ENCODE results near the gene QRICH2. TPM values are rescaled to one million over a fixed set of nuclear protein-coding genes. Genes with fewer than 3 reads are reported as not detected.

The QRICH2 gene
- total and polyA plus RNA-seq, 9 of the 15 experiments (the other 6 are each of a cell fraction or from before 2014, with no cell fraction given): 0.03 to 1.6 (median 0.81) TPM

- no peak for TF ChIP-seq ETS1 (conservative IDR thresholded peaks at IDR 0.05; ENCODE audit: control insufficient read depth, low read depth, low read length)
- no peak for TF ChIP-seq ZBTB17 (CRISPR knock-in tag; IDR thresholded peaks at IDR 0.05)
- no peak for TF ChIP-seq SOX6 (IDR thresholded peaks at IDR 0.05)
- no peak for TF ChIP-seq ZBTB26 (CRISPR knock-in tag; IDR thresholded peaks at IDR 0.05)
- TF ChIP-seq KDM5B (IDR thresholded peaks at IDR 0.05; ENCODE audit: insufficient replicate concordance, low read depth, low read length): peak; percentile 28
- no peak for TF ChIP-seq HOXB6 (CRISPR knock-in tag; IDR thresholded peaks at IDR 0.05; ENCODE audit: borderline replicate concordance)
- TF ChIP-seq CHD2 (IDR thresholded peaks at IDR 0.05; ENCODE audit: low read depth, low read length): 0 out of 2 replicates have a peak, but pooled peaks have one; percentile 1
- TF ChIP-seq JUND (IDR thresholded peaks at IDR 0.05; ENCODE audit: borderline replicate concordance, low read depth, low read length): no peak
- no peak for TF ChIP-seq JUND (tag; IDR thresholded peaks at IDR 0.05; ENCODE audit: borderline replicate concordance, low read depth, low read length)
- peak in 1 of 2 experiments; percentile 29; a peak in 1 of 4 replicates for TF ChIP-seq SIN3A (IDR thresholded peaks at IDR 0.05; ENCODE audit: borderline replicate concordance in 2 of 2, control insufficient read depth in 1 of 2, low read depth in 2 of 2, low read length in 2 of 2)
- TF ChIP-seq PTBP1 (IDR thresholded peaks at IDR 0.05; ENCODE audit: low read depth, low read length): no peak
- no peak for TF ChIP-seq PURB (CRISPR knock-in tag; IDR thresholded peaks at IDR 0.05; ENCODE audit: low read depth)
Observed at GRCh38 chr17:76272541-76273444, 35.3 kb downstream of the QRICH2 start (continued).

Data from K562 (cell line).